Measurements from ENCODE around the gene SUPT6H. TPM values are rescaled to one million over a fixed set of nuclear protein-coding genes. Genes with fewer than 3 reads are reported as not detected.

The SUPT6H gene
- total and polyA plus RNA-seq, 2 donors (not counting 3 experiments of a cell fraction or from before 2014, with no cell fraction given) = 33.9 to 79.2 TPM

DNA sequence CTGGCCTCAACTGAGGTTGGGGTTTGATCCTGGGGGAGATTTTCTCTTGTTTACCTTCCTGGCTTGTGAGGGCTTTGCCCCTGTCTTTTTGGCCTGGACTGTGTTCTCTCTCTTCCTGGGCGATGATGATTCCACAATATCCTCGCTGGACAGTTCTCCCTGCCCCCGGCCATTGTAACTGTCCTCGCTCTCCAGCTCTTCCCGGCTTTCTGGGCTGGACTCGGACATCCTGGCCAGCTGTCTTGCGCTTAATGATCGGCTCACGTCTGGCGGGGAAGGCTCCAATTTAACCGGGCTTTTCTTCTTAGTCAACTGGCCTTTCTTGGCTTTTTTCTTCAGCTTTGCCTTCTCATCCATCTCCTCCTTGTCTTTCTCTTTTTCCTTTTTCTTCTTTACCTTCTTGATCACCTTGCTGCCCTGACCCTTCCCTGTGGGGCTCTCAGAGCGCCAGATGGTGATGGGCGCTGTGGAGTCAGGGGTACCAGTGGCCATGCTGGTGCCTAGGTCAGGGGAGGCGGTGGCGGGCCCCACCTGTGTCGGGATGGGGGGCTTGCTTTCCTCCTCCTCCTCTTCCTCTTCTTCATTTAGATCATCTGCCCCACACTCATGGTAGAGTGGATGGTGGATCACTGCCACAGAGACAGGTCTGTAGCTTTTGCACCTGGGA lies 41.7 kb downstream of the SUPT6H start:
- Histone ChIP-seq H2AFZ (ENCODE audit: low read depth, low read length) (no peak overlapping the region), H3K9me3 (replicated peaks; ENCODE audit: control insufficient read depth, insufficient read depth, low read length) (no peaks in the 10 kb centered on the region), H3K4me3 (replicated peaks in 1 of 3; ENCODE audit: insufficient read depth in 1 of 3, low read depth in 1 of 3, low read length in 3 of 3) (no peak overlapping the region), H3K4me1 (ENCODE audit: control insufficient read depth, extremely low read depth, insufficient read depth, low read length) (no peaks in the 10 kb centered on the region), H4K20me1 (replicated peaks; ENCODE audit: control insufficient read depth, extremely low read depth, insufficient read depth, low read length) (no peaks in the 10 kb centered on the region), H3K9ac (replicated peaks; ENCODE audit: extremely low read depth, insufficient read depth, low read length) (no peak overlapping the region), H3K9me1 (replicated peaks; ENCODE audit: control insufficient read depth, extremely low read depth, insufficient read depth, low read length) (no peaks in the 10 kb centered on the region), H3K27ac (ENCODE audit: insufficient read depth, low read depth, low read length) (no peak overlapping the region), H3K36me3 (ENCODE audit: control insufficient read depth in 2 of 2, extremely low read depth in 1 of 2, insufficient read depth in 2 of 2, low read length in 2 of 2) (peaks cover 15 to 54% of the 10 kb centered on the region in 2 experiments), H3K27me3 (ENCODE audit: control insufficient read depth in 2 of 2, insufficient read depth in 2 of 2, low read length in 2 of 2) (no peaks in the 10 kb centered on the region), H3K4me2 (ENCODE audit: insufficient read depth, low read length) (no peak overlapping the region), H3K79me2 (ENCODE audit: control insufficient read depth, insufficient read depth, low read length) (no peaks in the 10 kb centered on the region)
- dilution Hi-C loops (cut with MboI; ENCODE audit: extremely low pct_ligation_motif_present, low sequenced_read_pairs) (no loop called here), intact Hi-C loops (cut with micrococcal nuclease) (no loop called here)
- DNase-seq (ENCODE audit: low read depth, low spot score) (no peak), FAIRE-seq (no peak)
- ChIA-PET CTCF (interaction anchor here (1.9 kb wide), 1 partner anchor 57 kb away, joined by 6 read pairs; no protein-coding TSS in a partner anchor), POLR2A (no interaction called here)
- TF ChIP-seq MYC (IDR thresholded peaks at IDR 0.05; ENCODE audit: low read depth, low read length) = no peak
- TF ChIP-seq EZH2 (IDR thresholded peaks at IDR 0.05; ENCODE audit: borderline replicate concordance, low read depth, low read length, severe bottlenecking) = no peak
- TF ChIP-seq, protein P1, sequence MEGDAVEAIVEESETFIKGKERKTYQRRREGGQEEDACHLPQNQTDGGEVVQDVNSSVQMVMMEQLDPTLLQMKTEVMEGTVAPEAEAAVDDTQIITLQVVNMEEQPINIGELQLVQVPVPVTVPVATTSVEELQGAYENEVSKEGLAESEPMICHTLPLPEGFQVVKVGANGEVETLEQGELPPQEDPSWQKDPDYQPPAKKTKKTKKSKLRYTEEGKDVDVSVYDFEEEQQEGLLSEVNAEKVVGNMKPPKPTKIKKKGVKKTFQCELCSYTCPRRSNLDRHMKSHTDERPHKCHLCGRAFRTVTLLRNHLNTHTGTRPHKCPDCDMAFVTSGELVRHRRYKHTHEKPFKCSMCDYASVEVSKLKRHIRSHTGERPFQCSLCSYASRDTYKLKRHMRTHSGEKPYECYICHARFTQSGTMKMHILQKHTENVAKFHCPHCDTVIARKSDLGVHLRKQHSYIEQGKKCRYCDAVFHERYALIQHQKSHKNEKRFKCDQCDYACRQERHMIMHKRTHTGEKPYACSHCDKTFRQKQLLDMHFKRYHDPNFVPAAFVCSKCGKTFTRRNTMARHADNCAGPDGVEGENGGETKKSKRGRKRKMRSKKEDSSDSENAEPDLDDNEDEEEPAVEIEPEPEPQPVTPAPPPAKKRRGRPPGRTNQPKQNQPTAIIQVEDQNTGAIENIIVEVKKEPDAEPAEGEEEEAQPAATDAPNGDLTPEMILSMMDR (IDR thresholded peaks at IDR 0.05; ENCODE audit: extremely low read depth in 1 of 2, insufficient read depth in 1 of 2, low read depth in 1 of 2, low read length in 2 of 2) = no peak
- no peak for TF ChIP-seq JUN (IDR thresholded peaks at IDR 0.05; ENCODE audit: borderline replicate concordance, insufficient read depth, insufficient read length, low read depth)
- no peak for TF ChIP-seq POLR2AphosphoS5 (IDR thresholded peaks at IDR 0.05; ENCODE audit: insufficient read depth, low read depth, low read length)
- TF ChIP-seq POLR2A (IDR thresholded peaks at IDR 0.05; ENCODE audit: low read depth, low read length) = no peak
- no peak for TF ChIP-seq GATA2 (IDR thresholded peaks at IDR 0.05; ENCODE audit: insufficient read depth, insufficient read length, low read depth, low read length)
- no peak for TF ChIP-seq MAX (IDR thresholded peaks at IDR 0.05; ENCODE audit: insufficient read depth, insufficient read length)
- BruUV-seq (replicated peaks) = no TSS peak

All from endothelial cell of umbilical vein (primary cell).